ENCODE measurements around the gene UNC5A.

Gene UNC5A

DNA sequence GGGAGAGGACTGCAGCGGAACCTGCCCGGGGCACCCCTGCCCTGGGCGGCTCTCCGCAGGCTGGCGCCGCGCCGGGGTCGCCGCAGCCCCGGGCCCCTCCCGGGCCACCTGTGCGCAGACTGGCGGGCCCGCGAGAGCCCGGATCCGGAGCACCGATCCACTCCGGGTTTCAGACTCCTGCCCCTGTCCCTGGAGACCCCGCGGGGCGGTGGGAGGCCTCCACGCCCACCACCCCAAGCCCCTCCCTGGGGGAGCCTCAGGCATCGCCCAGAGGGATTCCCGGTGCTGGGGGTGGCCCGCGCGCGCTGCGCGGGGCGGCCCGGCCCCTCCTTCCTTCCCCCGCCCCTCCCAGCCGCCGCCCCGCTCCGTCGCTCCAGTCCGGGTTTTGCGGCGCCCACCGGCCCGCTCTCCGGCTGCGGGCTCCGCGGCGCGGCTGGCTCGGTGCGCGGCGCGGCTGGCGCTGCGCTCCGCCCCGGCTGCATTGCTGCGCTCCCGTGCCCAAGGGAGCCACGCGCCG lies at the start of gene UNC5A:
Gene UNC5A (plus strand): TSS at position 479 of the 517 bp plus-strand sequence. CDS start 192 bp downstream, outside the sequence.
- DNase-seq: peak; percentile 60

GRCh38 chr5:176761755-176762154 lies 48.6 kb upstream of the UNC5A start:
- DNase-seq: no peak

GRCh38 chr5:176762489-176762888 lies 47.9 kb upstream of the UNC5A start:
- DNase-seq: no peak

DNA sequence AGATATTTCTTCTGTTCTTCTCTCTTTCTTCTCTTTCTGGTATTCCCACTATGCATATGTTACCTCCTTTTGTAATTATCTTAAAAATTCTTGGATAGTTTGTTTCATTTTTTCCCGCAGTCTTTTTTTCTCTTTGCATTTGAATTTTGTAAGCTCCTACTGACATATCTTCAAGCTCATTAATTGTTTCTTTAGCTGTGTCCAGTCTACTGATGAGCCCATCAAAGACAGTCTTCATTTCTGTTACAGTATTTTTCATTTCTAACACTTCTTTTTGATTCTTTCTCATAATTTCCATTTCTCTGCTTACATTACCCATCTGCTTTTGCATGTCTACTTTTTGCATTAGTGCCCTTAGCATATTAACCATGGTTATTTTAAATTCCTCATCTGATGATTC lies 44.7 kb upstream of the UNC5A start:
- no peak for DNase-seq

GRCh38 chr5:176768174-176768970 lies 42.0 kb upstream of the UNC5A start:
- no peak for DNase-seq

DNA sequence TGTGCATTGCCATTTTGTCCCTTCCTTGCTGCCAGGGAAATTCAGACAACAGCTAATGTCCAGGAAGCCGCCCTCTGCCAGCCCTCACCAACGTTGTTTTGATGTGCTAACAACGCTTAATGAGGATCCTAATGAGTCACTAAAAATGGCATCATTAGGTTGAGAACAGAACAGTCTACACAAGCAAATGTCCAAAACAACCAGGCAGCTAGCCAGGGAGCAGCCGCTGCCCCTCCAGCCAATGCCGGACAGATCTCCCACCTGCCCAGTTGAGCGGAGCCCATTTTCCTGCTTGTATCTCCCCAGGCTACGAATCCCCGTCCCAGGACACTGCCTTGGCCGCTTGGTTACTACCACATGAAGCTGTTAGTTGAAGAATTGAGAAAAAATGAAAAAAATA lies 40.4 kb upstream of the UNC5A start:
- DNase-seq: no peak

- no peak for DNase-seq
Measured at GRCh38 chr5:176770431-176770830, 39.9 kb upstream of the UNC5A start.

DNA sequence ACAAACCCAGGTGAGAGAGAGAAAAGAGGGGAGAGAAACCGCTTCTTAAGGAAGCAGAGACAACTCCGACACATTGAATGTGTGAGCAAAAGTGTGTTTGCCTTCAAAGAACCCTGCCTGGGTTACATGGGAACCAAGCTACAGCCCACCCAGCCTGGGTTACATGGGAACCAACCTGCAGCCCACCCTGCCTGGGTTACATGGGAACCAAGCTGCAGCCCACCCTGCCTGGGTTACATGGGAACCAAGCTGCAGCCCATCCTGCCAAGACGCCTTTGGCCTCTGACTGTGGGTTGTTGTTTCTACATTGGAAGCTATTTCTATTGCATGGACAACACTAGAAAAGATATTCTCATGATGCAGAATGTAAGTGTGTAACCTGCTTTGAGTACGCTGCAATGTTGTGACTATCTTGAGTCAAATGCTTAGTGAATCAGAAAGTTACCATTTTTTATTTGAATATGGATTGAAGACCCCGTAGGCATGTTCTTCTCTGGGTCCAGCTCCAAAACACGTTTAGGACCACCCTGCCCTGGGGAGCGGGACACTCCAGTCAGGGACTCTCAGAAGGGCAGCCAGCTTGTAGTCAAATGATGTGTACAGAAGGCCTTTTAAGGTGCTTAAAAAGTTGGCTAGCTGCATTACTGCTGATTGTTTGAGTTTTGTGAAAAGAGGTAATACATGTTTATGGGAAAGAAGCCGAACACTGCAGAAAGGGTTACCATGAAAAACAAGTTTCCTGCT lies 39.1 kb upstream of the UNC5A start:
- DNase-seq: no peak

DNA sequence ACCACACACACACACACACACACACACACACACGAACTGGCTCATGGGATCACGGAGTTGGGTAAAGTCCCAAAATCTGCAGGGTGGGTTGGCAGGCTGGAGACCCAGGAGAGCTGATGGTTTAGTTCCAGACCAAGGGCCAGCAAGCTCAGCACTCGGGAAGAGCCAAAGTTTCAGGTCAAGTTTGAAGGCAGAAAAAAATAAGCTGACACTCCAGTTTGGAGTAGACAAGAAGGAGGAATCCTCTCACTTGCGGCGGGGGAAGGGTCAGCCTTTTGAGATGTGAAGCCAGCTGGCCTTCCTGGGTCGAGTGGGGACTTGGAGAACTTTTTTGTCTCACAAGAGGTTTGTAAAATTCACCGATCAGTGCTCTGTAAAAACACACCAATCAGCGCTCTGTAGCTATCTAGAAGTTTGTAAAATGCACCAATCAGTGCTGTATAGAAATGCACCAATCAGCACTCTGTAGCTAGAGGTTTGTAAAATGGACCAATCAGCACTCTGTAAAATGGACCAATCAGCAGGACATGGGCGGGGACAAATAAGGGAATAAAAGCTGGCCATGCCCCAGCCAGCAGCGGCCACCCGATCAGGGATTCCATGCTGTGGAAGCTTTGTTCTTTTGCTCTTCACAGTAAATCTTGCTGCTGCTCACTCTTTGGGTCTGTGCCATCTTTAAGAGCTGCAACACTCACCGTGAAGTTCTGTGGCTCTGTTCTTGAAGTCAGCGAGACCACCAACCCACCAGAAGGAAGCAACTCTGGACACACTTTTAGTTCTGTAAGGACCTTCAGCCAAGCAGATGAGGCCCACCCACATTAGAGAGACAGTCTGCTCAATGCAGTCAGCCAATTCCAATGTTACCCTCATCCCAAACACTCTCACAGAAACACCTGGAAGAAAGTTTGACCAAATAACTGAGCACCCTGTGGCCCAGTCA lies 37.8 kb upstream of the UNC5A start:
- no peak for DNase-seq

DNA sequence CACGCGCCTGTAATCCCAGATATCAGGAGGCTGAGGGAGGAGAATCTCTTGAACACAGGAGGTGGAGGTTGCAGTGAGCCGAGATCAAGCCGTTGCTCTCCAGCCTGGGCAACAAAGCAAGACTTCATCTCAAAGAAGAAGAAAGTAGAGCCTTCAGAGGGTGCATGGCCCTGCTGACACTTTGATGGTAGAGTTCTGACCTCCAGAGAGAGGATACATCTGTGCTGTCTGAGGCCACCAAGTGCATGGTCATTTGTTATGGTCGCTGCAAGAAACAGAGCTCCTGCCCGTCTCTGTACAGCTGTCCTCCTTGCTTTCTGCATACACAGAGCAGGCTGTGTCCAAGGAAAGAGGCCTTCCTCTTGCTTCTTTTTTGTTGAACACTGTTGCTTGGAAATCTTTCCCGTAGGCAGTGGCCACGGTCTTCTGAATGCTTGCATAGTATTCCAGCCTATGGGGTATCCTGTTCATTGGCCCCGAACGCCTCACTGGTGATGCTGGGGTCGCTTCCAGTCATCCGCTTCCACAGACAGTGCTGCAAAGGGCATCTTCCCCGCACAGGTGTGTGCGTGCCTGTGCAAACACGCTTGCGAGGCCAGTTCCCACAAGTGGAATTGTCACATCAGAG lies 36.8 kb upstream of the UNC5A start:
- DNase-seq: no peak

DNA sequence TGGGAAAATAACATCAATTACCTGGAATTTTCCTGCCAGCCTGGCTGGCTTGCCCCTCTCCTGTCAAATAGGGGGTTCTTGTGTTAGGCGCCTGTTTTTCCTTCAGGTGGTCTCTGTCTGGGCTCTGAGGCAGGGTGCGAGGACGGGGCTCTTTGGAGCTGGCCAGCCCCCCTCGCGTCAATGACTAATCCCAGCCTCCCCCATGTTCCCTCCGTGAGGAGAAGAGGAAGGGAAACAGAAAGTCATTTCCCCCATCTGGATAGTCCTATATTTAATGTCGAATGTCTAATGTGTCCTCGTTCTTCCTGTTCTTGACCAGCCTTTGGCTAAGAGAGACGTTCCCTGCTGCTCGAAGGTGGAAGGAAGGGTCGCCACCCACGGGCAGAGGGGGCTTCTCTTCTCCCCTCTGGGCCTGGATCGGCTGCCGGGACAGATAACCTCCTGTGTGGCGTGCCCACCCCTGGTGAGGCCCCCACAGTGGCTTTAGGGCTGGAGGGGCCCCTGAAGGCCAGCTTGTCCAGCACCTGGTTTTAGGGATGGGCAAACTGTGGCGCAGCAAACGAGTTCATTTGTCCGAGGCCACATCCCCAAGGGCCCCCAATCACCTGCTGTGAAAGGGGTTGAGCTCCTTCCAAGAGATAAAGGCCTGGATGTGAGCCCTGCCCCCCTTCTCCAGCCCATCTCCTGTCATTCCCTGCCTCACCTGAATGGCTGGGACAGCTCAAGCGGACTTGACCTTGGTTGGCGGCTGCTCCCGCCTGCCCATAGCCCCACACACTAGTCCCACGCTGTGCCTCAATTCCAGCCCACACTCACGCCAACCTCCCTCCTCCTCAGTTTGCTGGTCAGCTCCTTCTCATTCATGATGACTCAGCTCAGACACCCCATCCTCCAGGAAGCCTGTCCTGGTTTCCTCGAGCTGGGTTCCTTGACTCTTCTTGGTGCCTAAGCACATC lies 35.9 kb upstream of the UNC5A start:
- no peak for DNase-seq

DNA sequence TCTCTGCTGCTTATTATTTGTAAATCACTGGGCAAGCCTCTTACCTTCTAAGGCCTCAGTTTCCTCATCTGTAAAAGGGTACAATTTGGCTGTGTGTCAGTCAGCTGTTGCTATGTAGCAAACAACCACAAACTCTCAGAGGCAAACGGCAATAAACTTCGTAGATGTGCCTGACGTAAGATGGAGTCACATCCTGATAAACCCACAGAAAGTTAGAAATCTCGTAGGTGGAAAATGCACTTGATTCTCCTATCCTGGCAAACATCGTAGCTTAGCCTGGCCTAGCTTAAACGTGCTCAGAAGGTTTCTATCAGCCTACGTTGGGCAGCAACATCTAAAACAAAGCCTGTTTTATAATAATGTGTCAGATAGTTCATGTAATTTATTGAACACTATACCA lies 35.0 kb upstream of the UNC5A start:
- DNase-seq: no peak

GRCh38 chr5:176776141-176776865 lies 34.1 kb upstream of the UNC5A start:
- DNase-seq: no peak

DNA sequence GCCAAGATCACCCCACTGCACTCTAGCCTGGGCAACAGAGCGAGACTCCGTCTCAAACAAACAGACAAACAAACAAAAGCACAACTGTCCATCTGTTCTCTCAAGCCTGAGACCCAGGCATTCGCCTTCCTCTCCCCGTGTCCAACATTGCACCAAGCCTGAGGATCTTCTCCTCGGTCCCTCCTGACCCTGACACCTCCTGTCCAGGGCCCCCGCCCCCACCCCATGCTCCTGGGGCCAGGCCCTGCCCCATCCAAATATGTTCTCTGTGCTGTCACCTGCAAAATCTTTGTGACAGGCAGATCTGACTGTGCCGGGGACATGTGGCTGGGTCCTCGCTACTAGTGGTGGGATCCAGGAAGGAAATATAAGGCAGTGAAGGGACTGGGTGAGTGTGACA lies 33.4 kb upstream of the UNC5A start:
- DNase-seq: no peak

- DNase-seq: no peak
Measured at GRCh38 chr5:176778921-176779465, 31.4 kb upstream of the UNC5A start.

DNA sequence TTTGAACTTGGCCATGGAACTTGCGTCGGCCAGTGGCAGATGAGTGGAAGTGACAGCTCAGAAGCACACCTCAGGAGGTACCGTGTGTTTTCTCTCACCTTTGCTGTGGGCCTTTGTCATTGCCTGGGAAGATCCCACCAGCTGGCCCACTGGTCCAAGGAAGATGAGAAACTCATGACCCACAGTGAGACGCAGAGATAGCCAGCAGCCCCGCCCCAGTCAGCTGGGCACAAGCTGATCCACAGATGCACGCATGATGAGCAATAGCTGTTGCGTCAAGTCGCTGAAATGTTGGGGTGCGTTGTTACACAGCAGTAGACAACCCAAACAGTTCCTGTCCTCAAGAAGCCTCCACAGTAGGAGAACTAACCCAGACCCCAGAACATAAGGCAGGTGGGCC lies 30.8 kb upstream of the UNC5A start:
- DNase-seq: no peak

GRCh38 chr5:176780176-176781053 lies 29.9 kb upstream of the UNC5A start:
- no peak for DNase-seq

DNA sequence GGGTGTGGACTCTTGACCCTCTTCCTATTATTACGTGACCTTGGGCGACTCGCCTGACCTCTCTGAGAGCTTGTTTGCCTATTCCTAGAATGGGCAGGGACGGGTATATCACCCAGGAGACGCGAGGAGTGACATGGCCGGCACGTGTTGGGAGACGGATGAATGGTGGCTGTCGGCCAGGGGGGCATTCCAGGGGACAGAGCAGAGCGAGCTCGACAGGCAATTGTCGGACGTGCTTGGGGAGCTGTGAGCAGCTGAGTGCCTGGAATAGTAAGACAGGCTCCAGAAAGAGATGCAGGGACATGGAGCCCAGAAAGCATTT lies 29.3 kb upstream of the UNC5A start:
- DNase-seq: no peak

Measured in activated naive CD4-positive, alpha-beta T cell treated with Interleukin-2 at 50 U/mL for 16 hours (primary cell).